Neural progenitor cell (in vitro differentiated cells): ENCODE measurements around the gene STAT5B. TPM values are rescaled to one million over a fixed set of nuclear protein-coding genes. Genes with fewer than 3 reads are reported as not detected.

Experiments
- DNase-seq: peaks from one replicate; pipeline ENCODE4 v3.0.0-alpha.2; 2016; ENCODE audit warnings: low spot score
- H2AFZ ChIP-seq: fragments of 200-600 bp; sonication (generic); replicated peaks from 2 replicates; pipeline ENCODE4 v1.6.1; 2016; ENCODE audit warnings: antibody characterized with exemption
- H3F3A ChIP-seq: fragments of 200-600 bp; sonication (generic); 2 replicates; pipeline ENCODE4 v1.6.1; 2016; ENCODE audit warnings: antibody characterized with exemption, low read depth
- H3K27ac ChIP-seq: fragments of 200-600 bp; sonication (generic); 2 replicates; pipeline ENCODE4 v1.5.1; 2016; ENCODE audit warnings: mild to moderate bottlenecking
- H3K27me3 ChIP-seq: fragments of 200-600 bp; sonication (generic); 2 replicates; pipeline ENCODE4 v1.6.1; 2016; ENCODE audit warnings: mild to moderate bottlenecking, moderate library complexity
- H3K36me3 ChIP-seq: fragments of 200-600 bp; sonication (generic); 2 replicates; pipeline ENCODE4 v1.5.1; 2016
- H3K4me1 ChIP-seq: fragments of 200-600 bp; sonication (generic); 2 replicates; pipeline ENCODE4 v1.6.1; 2016; ENCODE audit warnings: mixed run types
- H3K4me2 ChIP-seq: fragments of 200-600 bp; sonication (generic); 2 replicates; pipeline ENCODE4 v1.6.1; 2016
- H3K4me3 ChIP-seq: fragments of 200-600 bp; sonication (generic); 2 replicates; pipeline ENCODE4 v1.5.1; 2016
- H3K79me2 ChIP-seq: fragments of 200-600 bp; sonication (generic); 2 replicates; pipeline ENCODE4 v1.6.1; 2016; ENCODE audit warnings: low read depth
- H3K9ac ChIP-seq: fragments of 200-600 bp; sonication (generic); 2 replicates; pipeline ENCODE4 v1.6.1; 2016
- H3K9me3 ChIP-seq: fragments of 200-600 bp; sonication (generic); 2 replicates; pipeline ENCODE4 v1.5.1; 2016; ENCODE audit warnings: low read depth
- H4K20me1 ChIP-seq: fragments of 200-600 bp; sonication (generic); 2 replicates; pipeline ENCODE4 v1.6.1; 2016; ENCODE audit warnings: low read depth
- H3K27ac Mint-ChIP-seq: 3 replicates; pipeline ENCODE4 v1.8.0; 2021; ENCODE audit warnings: mixed read lengths
- H3K27me3 Mint-ChIP-seq: 2 replicates; pipeline ENCODE4 v1.8.0; 2022; ENCODE audit warnings: low read depth, mild to moderate bottlenecking, inconsistent platforms, moderate library complexity, mixed read lengths; ENCODE audit not compliant: insufficient read depth
- H3K36me3 Mint-ChIP-seq: 3 replicates; pipeline ENCODE4 v1.8.0; 2021; ENCODE audit warnings: mixed read lengths
- H3K4me1 Mint-ChIP-seq: 3 replicates; pipeline ENCODE4 v1.8.0; 2021; ENCODE audit warnings: mixed read lengths
- H3K4me3 Mint-ChIP-seq: 3 replicates; pipeline ENCODE4 v1.8.0; 2021; ENCODE audit warnings: mild to moderate bottlenecking, moderate library complexity, mixed read lengths
- H3K9me3 Mint-ChIP-seq: 3 replicates; pipeline ENCODE4 v1.8.0; 2020; ENCODE audit warnings: mixed read lengths
- CTCF ChIP-seq: fragments of 200-600 bp; sonication (generic); IDR thresholded peaks from 2 replicates; pipeline ENCODE4 v1.5.1; 2017; ENCODE audit warnings: antibody characterized with exemption, mild to moderate bottlenecking
- EZH2 ChIP-seq: fragments of 200-600 bp; sonication (generic); IDR thresholded peaks from 2 replicates; pipeline ENCODE4 v1.6.1; 2017; ENCODE audit warnings: antibody characterized with exemption, mild to moderate bottlenecking, moderate library complexity
- EZH2phosphoT487 ChIP-seq: fragments of 200-600 bp; sonication (generic); IDR thresholded peaks from 2 replicates; pipeline ENCODE4 v1.6.1; 2017; ENCODE audit warnings: antibody characterized with exemption
- total RNA-seq: library from RNA; depleted of rRNA; stranded (reverse); fragments of >200 nt; gene quantifications from 2 replicates; pipeline ENCODE4 v1.2.3, GENCODE V29; 2015; ENCODE audit warnings: low replicate concordance

STAT5B gene
- total RNA-seq, 1 donor from 2014 or later = 96.4 TPM

GRCh38 chr17:42192189-42193126 lies 83.7 kb downstream of the STAT5B start:
- H3F3A ChIP-seq = peaks cover 2% of the 10 kb centered on the region
- H3K27ac Mint-ChIP-seq = no peak overlapping the region
- H2AFZ ChIP-seq = no peak overlapping the region
- H3K4me2 ChIP-seq = no peak overlapping the region
- H3K4me3 ChIP-seq = no peak overlapping the region
- H3K9me3 Mint-ChIP-seq = no peaks in the 10 kb centered on the region
- no peak overlapping the region for H3K4me3 Mint-ChIP-seq
- no peaks in the 10 kb centered on the region for H3K27me3 ChIP-seq
- no peaks in the 10 kb centered on the region for H3K36me3 ChIP-seq
- no peak overlapping the region for H3K27ac ChIP-seq
- peaks cover 10% of the 10 kb centered on the region for H3K4me1 Mint-ChIP-seq
- no peaks in the 10 kb centered on the region for H3K9me3 ChIP-seq
- H4K20me1 ChIP-seq = no peaks in the 10 kb centered on the region
- no peaks in the 10 kb centered on the region for H3K36me3 Mint-ChIP-seq
- DNase-seq = no peak
- TF ChIP-seq CTCF = no peak
- no peak for TF ChIP-seq EZH2
- no peak for TF ChIP-seq EZH2phosphoT487
- peaks cover 10% of the 10 kb centered on the region for H3K27me3 Mint-ChIP-seq
- peaks cover 6% of the 10 kb centered on the region for H3K4me1 ChIP-seq
- no peak overlapping the region for H3K9ac ChIP-seq
- H3K79me2 ChIP-seq = no peaks in the 10 kb centered on the region

- H3K9me3 Mint-ChIP-seq = no peaks in the 10 kb centered on the region
- Histone ChIP-seq H3K36me3 (no peaks in the 10 kb centered on the region), H3K4me3 (no peak overlapping the region), H2AFZ (no peak overlapping the region), H3K9me3 (no peaks in the 10 kb centered on the region), H3F3A (no peaks in the 10 kb centered on the region), H3K9ac (no peak overlapping the region), H3K4me2 (no peak overlapping the region), H3K79me2 (no peaks in the 10 kb centered on the region), H4K20me1 (no peaks in the 10 kb centered on the region), H3K27me3 (no peaks in the 10 kb centered on the region), H3K4me1 (peaks cover 7% of the 10 kb centered on the region), H3K27ac (no peak overlapping the region)
- peaks cover 12% of the 10 kb centered on the region for H3K4me1 Mint-ChIP-seq
- H3K27ac Mint-ChIP-seq = no peak overlapping the region
- no peak overlapping the region for H3K4me3 Mint-ChIP-seq
- no peak for DNase-seq
- H3K27me3 Mint-ChIP-seq = peaks cover 10% of the 10 kb centered on the region
- H3K36me3 Mint-ChIP-seq = no peaks in the 10 kb centered on the region
- TF ChIP-seq EZH2 (no peak), EZH2phosphoT487 (no peak), CTCF (no peak)
Observed at GRCh38 chr17:42191275-42191608, 84.9 kb downstream of the STAT5B start.

- Mint-ChIP-seq H3K4me3 (no peak overlapping the region), H3K27me3 (peaks cover 11% of the 10 kb centered on the region), H3K27ac (no peak overlapping the region), H3K36me3 (no peaks in the 10 kb centered on the region), H3K9me3 (no peaks in the 10 kb centered on the region), H3K4me1 (peaks cover 17% of the 10 kb centered on the region)
- Histone ChIP-seq H3K27me3 (peaks cover 2% of the 10 kb centered on the region), H3K9ac (no peak overlapping the region), H3K4me2 (no peak overlapping the region), H3K27ac (no peak overlapping the region), H3K36me3 (no peaks in the 10 kb centered on the region), H3F3A (peaks cover 5% of the 10 kb centered on the region), H3K4me1 (peaks cover 13% of the 10 kb centered on the region), H3K4me3 (no peak overlapping the region), H2AFZ (no peak overlapping the region), H4K20me1 (peaks cover 5% of the 10 kb centered on the region), H3K9me3 (no peaks in the 10 kb centered on the region), H3K79me2 (no peaks in the 10 kb centered on the region)
- no peak for DNase-seq
- TF ChIP-seq EZH2 = no peak
- no peak for TF ChIP-seq CTCF
- no peak for TF ChIP-seq EZH2phosphoT487
Observed at GRCh38 chr17:42190491-42191274, 85.5 kb downstream of the STAT5B start.
